Measurements from ENCODE around the gene METTL27.

The METTL27 gene

GRCh38 chr7:73869011-73869798 is 26.9 kb upstream of the METTL27 start:
- DNase-seq (ENCODE audit: low spot score): no peak

- DNase-seq (ENCODE audit: low spot score): no peak
These were observed 24.1 kb upstream of the METTL27 start for GRCh38 chr7:73866446-73866767.

- peak; percentile 61 for DNase-seq (ENCODE audit: low spot score)
These were observed 23.6 kb upstream of the METTL27 start for GRCh38 chr7:73865738-73866445.

- DNase-seq (ENCODE audit: low spot score): no peak
These were observed 22.8 kb upstream of the METTL27 start for GRCh38 chr7:73864981-73865711.

- DNase-seq (ENCODE audit: low spot score): no peak
These were observed 19.0 kb upstream of the METTL27 start for GRCh38 chr7:73861305-73861704.

- no peak for DNase-seq (ENCODE audit: low spot score)
These were observed 18.5 kb upstream of the METTL27 start, which contains the start of gene TMEM270 for GRCh38 chr7:73860859-73861258. Gene TMEM270, plus strand, starts transcription at chr7:73861159. Its CDS starts 36 bp downstream, at chr7:73861195.

GRCh38 chr7:73858807-73859206 is 16.5 kb upstream of the METTL27 start:
- DNase-seq (ENCODE audit: low spot score): peak; percentile 17

- DNase-seq (ENCODE audit: low spot score): no peak
These were observed 14.6 kb upstream of the METTL27 start for GRCh38 chr7:73856941-73857340.

GRCh38 chr7:73852500-73852899 is 10.2 kb upstream of the METTL27 start:
- no peak for DNase-seq (ENCODE audit: low spot score)

GRCh38 chr7:73851410-73852338 is 9.4 kb upstream of the METTL27 start:
- DNase-seq (ENCODE audit: low spot score): peak; percentile 99

GRCh38 chr7:73850781-73851207 is 8.5 kb upstream of the METTL27 start:
- DNase-seq (ENCODE audit: low spot score): peak; percentile 98

- DNase-seq (ENCODE audit: low spot score): peak; percentile 32
These were observed 5.8 kb upstream of the METTL27 start for GRCh38 chr7:73847941-73848723.

GRCh38 chr7:73845701-73846195 is 3.4 kb upstream of the METTL27 start:
- peak; percentile 51 for DNase-seq (ENCODE audit: low spot score)

- DNase-seq (ENCODE audit: low spot score): peak; percentile 45
These were observed 2.6 kb upstream of the METTL27 start for GRCh38 chr7:73844848-73845460.

GRCh38 chr7:73844131-73844547 is 1.8 kb upstream of the METTL27 start:
- DNase-seq (ENCODE audit: low spot score): no peak

- peak; percentile 44 for DNase-seq (ENCODE audit: low spot score)
These were observed 638 bp downstream of the METTL27 start for GRCh38 chr7:73841689-73842066.

- no peak for DNase-seq (ENCODE audit: low spot score)
These were observed 1.5 kb downstream of the METTL27 start for GRCh38 chr7:73840715-73841379.

GRCh38 chr7:73839743-73840714 is 2.3 kb downstream of the METTL27 start:
- DNase-seq (ENCODE audit: low spot score): no peak
